Fibroblast of lung (primary cell): Measurements from ENCODE around the gene LARGE2. TPM values are rescaled to one million over a fixed set of nuclear protein-coding genes. Genes with fewer than 3 reads are reported as not detected.

ENCODE experiments used
- DNase-seq, 2 donors: peaks; one replicate each; pipeline versions ENCODE4 v3.0.0 to v3.0.0-alpha.2; 2010; ENCODE audit warnings: low read depth in 2 of 2
- H2AFZ ChIP-seq: 2 replicates; pipeline ENCODE4 v1.5.1; 2012; ENCODE audit warnings: low read length, control low read depth, inconsistent platforms
- H3K27ac ChIP-seq: 2 replicates; pipeline ENCODE4 v1.5.1; 2011; ENCODE audit warnings: low read length, control low read depth; ENCODE audit not compliant: insufficient read depth
- H3K27me3 ChIP-seq: 2 replicates; pipeline ENCODE4 v1.5.1; 2011; ENCODE audit warnings: mild to moderate bottlenecking, low read length; ENCODE audit not compliant: control insufficient read depth, insufficient read depth
- H3K36me3 ChIP-seq: 2 replicates; pipeline ENCODE4 v1.5.1; 2011; ENCODE audit warnings: low read length; ENCODE audit not compliant: control insufficient read depth, insufficient read depth
- H3K4me1 ChIP-seq: 2 replicates; pipeline ENCODE4 v1.5.1; 2011; ENCODE audit warnings: low read length; ENCODE audit not compliant: control insufficient read depth, insufficient read depth; ENCODE audit errors: extremely low read depth
- H3K4me2 ChIP-seq: 2 replicates; pipeline ENCODE4 v1.5.1; 2011; ENCODE audit warnings: low read length, control low read depth; ENCODE audit not compliant: insufficient read depth; ENCODE audit errors: extremely low read depth
- H3K4me3 ChIP-seq, 4 experiments: fragments of 200-600 bp in 1 of 4; sonication (generic) in 1 of 4; replicated peaks in 1 of 4; 2 replicates each; pipeline ENCODE4 v1.5.1; 2011 to 2016; ENCODE audit warnings: low read length in 4 of 4, low read depth in 3 of 4, mild to moderate bottlenecking in 3 of 4, control low read depth in 2 of 4, inconsistent platforms in 1 of 4, mixed read lengths in 1 of 4; ENCODE audit not compliant: insufficient read depth in 1 of 4; ENCODE audit errors: control extremely low read depth in 1 of 4
- H3K79me2 ChIP-seq: 2 replicates; pipeline ENCODE4 v1.5.1; 2012; ENCODE audit warnings: mild to moderate bottlenecking, low read length, inconsistent platforms; ENCODE audit not compliant: control insufficient read depth, insufficient read depth
- H3K9ac ChIP-seq: 2 replicates; pipeline ENCODE4 v1.5.1; 2011; ENCODE audit warnings: mild to moderate bottlenecking, low read length, control low read depth; ENCODE audit not compliant: insufficient read depth
- H3K9me3 ChIP-seq: 2 replicates; pipeline ENCODE4 v1.5.1; 2012; ENCODE audit warnings: low read depth, low read length; ENCODE audit not compliant: control insufficient read depth, insufficient read depth
- H4K20me1 ChIP-seq: 2 replicates; pipeline ENCODE4 v1.5.1; 2011; ENCODE audit warnings: low read length; ENCODE audit not compliant: control insufficient read depth, insufficient read depth; ENCODE audit errors: extremely low read depth
- EZH2 ChIP-seq: IDR thresholded peaks from 2 replicates; pipeline ENCODE4 v1.5.1; 2012; ENCODE audit warnings: low read length, control low read depth, mild to moderate bottlenecking; ENCODE audit errors: missing control alignments
- polyA plus RNA-seq, 2 donors: library from polyadenylated mRNA; depleted of rRNA in 1 of 2; stranded (reverse) in 1 of 2; unstranded in 1 of 2; fragments of >200 nt; gene quantifications; 2 replicates each; pipeline ENCODE4 v1.2.1, GENCODE V29; 2011 to 2012; ENCODE audit warnings: missing spikeins in 1 of 2
- total RNA-seq: library from RNA; depleted of rRNA; stranded (reverse); fragments of >200 nt; gene quantifications from 2 replicates; pipeline ENCODE4 v1.2.1, GENCODE V29; 2014
- TF ChIP-seq, protein P1 (sequence below), 2 donors: IDR thresholded peaks in 1 of 2; conservative IDR thresholded peaks in 1 of 2; 1 replicate in 1 of 2; 2 replicates in 1 of 2; pipeline ENCODE4 v1.5.1; 2011 to 2012; ENCODE audit warnings: low read length in 2 of 2, control low read depth in 1 of 2, inconsistent platforms in 1 of 2, low read depth in 1 of 2, mild to moderate bottlenecking in 1 of 2

The LARGE2 gene
- total and polyA plus RNA-seq, 2 donors (not counting 1 experiment from before 2014, with no cell fraction given): not detected

DNA sequence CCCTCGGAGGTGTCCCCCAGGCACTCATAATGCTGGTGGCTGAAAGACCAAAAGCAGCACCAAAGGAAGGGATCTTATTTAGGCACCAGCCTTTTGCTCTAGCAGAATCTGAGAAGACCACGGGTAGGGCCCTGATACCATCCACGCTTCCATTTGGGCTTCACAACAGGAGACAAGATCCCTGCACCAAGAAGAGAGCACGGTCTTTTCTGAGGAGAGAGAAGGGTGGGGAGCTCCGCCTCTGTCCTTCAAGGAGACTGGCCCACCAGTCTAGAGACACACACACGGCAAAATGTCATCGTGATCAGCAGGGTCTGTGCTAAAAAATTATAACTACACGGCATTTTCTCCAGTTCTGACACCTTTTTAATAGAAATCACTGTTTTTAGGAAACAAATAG lies 9.8 kb downstream of the LARGE2 start:
- Histone ChIP-seq H3K9me3 (no peaks in the 10 kb centered on the region), H3K4me3 (no peak overlapping the region), H3K4me2 (no peak overlapping the region), H3K4me1 (no peaks in the 10 kb centered on the region), H3K27ac (no peak overlapping the region), H3K36me3 (peaks cover 4% of the 10 kb centered on the region), H3K79me2 (no peaks in the 10 kb centered on the region), H2AFZ (no peak overlapping the region), H3K27me3 (no peaks in the 10 kb centered on the region), H4K20me1 (no peaks in the 10 kb centered on the region), H3K9ac (no peak overlapping the region)
- DNase-seq: no peak
- TF ChIP-seq, protein P1, sequence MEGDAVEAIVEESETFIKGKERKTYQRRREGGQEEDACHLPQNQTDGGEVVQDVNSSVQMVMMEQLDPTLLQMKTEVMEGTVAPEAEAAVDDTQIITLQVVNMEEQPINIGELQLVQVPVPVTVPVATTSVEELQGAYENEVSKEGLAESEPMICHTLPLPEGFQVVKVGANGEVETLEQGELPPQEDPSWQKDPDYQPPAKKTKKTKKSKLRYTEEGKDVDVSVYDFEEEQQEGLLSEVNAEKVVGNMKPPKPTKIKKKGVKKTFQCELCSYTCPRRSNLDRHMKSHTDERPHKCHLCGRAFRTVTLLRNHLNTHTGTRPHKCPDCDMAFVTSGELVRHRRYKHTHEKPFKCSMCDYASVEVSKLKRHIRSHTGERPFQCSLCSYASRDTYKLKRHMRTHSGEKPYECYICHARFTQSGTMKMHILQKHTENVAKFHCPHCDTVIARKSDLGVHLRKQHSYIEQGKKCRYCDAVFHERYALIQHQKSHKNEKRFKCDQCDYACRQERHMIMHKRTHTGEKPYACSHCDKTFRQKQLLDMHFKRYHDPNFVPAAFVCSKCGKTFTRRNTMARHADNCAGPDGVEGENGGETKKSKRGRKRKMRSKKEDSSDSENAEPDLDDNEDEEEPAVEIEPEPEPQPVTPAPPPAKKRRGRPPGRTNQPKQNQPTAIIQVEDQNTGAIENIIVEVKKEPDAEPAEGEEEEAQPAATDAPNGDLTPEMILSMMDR (conservative IDR thresholded peaks at IDR 0.05 in 1 of 2, IDR thresholded peaks at IDR 0.05 in 1 of 2; ENCODE audit: low read depth in 1 of 2, low read length in 2 of 2): no peak
- no peak for TF ChIP-seq EZH2

DNA sequence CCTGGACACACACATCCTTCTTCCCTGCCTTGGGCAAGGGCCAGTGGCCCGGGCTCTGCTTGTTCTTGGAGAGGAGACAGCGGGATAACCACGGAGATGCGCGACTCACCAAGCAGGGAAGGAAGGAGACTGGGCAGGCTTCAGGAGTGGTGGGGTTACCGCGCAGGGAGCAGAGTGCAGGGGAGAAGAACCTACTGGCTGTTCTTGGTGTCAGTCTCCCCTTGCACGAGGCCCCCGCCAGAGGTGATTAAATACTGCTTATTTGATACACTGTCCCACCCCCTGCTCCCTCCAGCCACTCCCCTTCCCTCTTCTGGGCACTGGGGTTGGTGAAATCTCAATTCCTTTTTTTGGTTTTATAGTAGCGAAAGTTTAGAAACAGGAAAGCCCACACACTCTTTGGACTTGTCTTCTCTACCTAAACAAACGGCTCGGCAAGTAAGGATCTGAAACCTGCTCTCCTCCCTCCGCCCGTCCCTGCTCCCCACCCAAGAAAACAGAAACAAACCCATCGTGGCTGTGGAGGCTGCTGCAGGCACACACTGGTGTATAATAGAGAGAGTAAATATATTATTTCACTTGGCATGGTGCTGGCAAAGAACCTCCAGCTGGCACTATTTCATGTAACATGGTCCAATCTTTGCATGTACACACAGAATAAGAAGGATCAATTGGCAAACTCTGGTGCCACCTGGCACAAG lies 10.8 kb downstream of the LARGE2 start:
- Histone ChIP-seq H3K4me3 (no peak overlapping the region), H3K36me3 (peaks cover 4% of the 10 kb centered on the region)

DNA sequence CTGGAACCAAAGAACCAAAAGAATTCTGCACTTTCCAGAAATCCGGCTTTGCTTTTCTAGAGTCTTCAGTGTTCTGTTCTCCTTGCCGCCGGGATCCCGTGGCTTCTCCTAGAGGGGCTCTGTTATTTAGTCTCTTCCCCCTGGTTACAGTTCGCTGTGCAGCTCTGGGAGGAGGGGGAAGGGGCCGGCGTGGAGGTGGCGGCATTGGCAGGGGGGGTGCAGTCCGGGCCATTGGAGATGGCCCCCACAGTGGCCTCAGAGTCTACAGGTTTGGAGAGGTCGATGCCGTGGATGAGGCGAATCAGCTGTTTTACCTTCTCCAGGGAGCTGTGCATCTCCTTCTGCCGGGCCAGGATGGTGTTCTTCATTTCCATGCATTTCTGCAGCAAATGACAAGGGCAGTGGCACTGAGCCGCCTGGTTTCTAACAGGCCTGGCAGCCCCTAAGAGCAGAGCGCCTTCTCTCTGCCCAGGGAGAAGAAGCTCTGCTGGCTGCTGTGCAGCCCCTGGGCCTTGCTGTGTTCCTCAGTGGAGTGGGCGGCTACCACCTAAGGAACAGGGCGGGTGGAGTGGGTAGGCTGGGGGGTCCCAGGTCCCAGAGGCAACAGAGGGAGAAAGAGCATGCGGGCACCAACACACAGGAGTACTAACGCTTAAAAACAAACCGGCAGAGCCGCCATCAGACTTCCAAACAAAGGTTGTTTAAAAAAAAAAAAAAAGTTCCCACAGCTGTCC lies 11.6 kb downstream of the LARGE2 start:
- DNase-seq: no peak
- TF ChIP-seq EZH2: no peak
- TF ChIP-seq, protein P1 (conservative IDR thresholded peaks at IDR 0.05 in 1 of 2, IDR thresholded peaks at IDR 0.05 in 1 of 2; ENCODE audit: low read depth in 1 of 2, low read length in 2 of 2): no peak
- H3K27me3 ChIP-seq: no peaks in the 10 kb centered on the region
- no peak overlapping the region for H2AFZ ChIP-seq
- no peak overlapping the region for H3K27ac ChIP-seq
- H4K20me1 ChIP-seq: no peaks in the 10 kb centered on the region
- H3K9ac ChIP-seq: no peak overlapping the region
- no peak overlapping the region for H3K4me3 ChIP-seq
- H3K4me1 ChIP-seq: no peaks in the 10 kb centered on the region
- H3K4me2 ChIP-seq: no peak overlapping the region
- H3K9me3 ChIP-seq: no peaks in the 10 kb centered on the region
- H3K79me2 ChIP-seq: no peaks in the 10 kb centered on the region
- peaks cover 4% of the 10 kb centered on the region for H3K36me3 ChIP-seq

More for the DNA sequence above, 10.8 kb downstream of the LARGE2 start:
- no peak overlapping the region for H2AFZ ChIP-seq
- TF ChIP-seq EZH2: no peak
- peak; percentile 35 to 50 for DNase-seq
- H3K4me2 ChIP-seq: no peak overlapping the region
- no peaks in the 10 kb centered on the region for H3K9me3 ChIP-seq
- H3K27me3 ChIP-seq: no peaks in the 10 kb centered on the region
- no peak overlapping the region for H3K9ac ChIP-seq
- H3K4me1 ChIP-seq: no peaks in the 10 kb centered on the region
- no peaks in the 10 kb centered on the region for H3K79me2 ChIP-seq
- no peaks in the 10 kb centered on the region for H4K20me1 ChIP-seq
- H3K27ac ChIP-seq: no peak overlapping the region
